Activated CD8-positive, alpha-beta T cell treated with anti-CD3 and anti-CD28 coated beads, Interleukin-2, amount 10 ng/mL, durations not matched to agents 7 days and 5 days (primary cell): ENCODE measurements around the gene HSFX3. TPM values are rescaled to one million over a fixed set of nuclear protein-coding genes. Genes with fewer than 3 reads are reported as not detected.
A peak's percentile ranks its signal among the peaks of the same experiment; 100 is the strongest.
"Not testable (repeated sequence)": the region's sequence is repeated elsewhere in the genome, so short reads cannot be mapped to it uniquely, and the experiment has no call there.

Source experiments
- ATAC-seq: fragments of 150-1000 bp; cut with Tn5 transposase; one replicate; pipeline ENCODE4 v1.10.0; 2021; ENCODE audit warnings: moderate library complexity
- CTCF ChIA-PET: fragments of 350-600 bp; sonication (Branson Sonifier 250); formaldehyde crosslinking; loops from one replicate; lab custom pipeline; 2021; ENCODE audit warnings: antibody characterized with exemption; lab: Charles Lee
- POLR2A ChIA-PET: fragments of 350-600 bp; sonication (Branson Sonifier 250); formaldehyde crosslinking; loops from one replicate; lab custom pipeline; 2021; ENCODE audit warnings: antibody characterized with exemption; lab: Charles Lee
- DNase-seq: peaks from one replicate; pipeline ENCODE4 v3.0.0-alpha.2; 2020
- H3K27ac Mint-ChIP-seq: one replicate; pipeline ENCODE4 v1.8.0; 2021; ENCODE audit warnings: mild to moderate bottlenecking, mixed read lengths
- H3K27me3 Mint-ChIP-seq: one replicate; pipeline ENCODE4 v1.8.0; 2021; ENCODE audit warnings: low read depth, mixed read lengths
- H3K36me3 Mint-ChIP-seq: one replicate; pipeline ENCODE4 v1.8.0; 2021; ENCODE audit warnings: low read depth, mixed read lengths
- H3K4me1 Mint-ChIP-seq: one replicate; pipeline ENCODE4 v1.8.0; 2021; ENCODE audit warnings: low read depth, mixed read lengths
- H3K4me3 Mint-ChIP-seq: one replicate; pipeline ENCODE4 v1.8.0; 2021; ENCODE audit warnings: mild to moderate bottlenecking, mixed read lengths
- H3K9me3 Mint-ChIP-seq: one replicate; pipeline ENCODE4 v1.8.0; 2022; ENCODE audit warnings: mixed read lengths; ENCODE audit not compliant: insufficient read depth
- total RNA-seq, 2 experiments: library from RNA; stranded (reverse); gene quantifications; one replicate each; pipeline ENCODE4 v1.2.3, GENCODE V29; 2021

The HSFX3 gene
- total RNA-seq, 2 experiments from 2014 or later = not detected

GRCh38 chrX:149513825-149514428 lies 35.8 kb downstream of the HSFX3 start:
- DNase-seq = peak; percentile 24
- H3K27me3 Mint-ChIP-seq = no peaks in the 10 kb centered on the region
- peaks cover 66% of the 10 kb centered on the region for H3K4me1 Mint-ChIP-seq
- no peak overlapping the region for H3K4me3 Mint-ChIP-seq
- peak; percentile 43 for ATAC-seq
- H3K27ac Mint-ChIP-seq = peak overlapping the region; percentile 74
- POLR2A ChIA-PET = interaction anchor here (0.9 to 1.0 kb wide), 2 partner anchors 9 to 12 kb away, joined by 4 to 5 read pairs; partner anchors contain the start of gene IDS
- peaks cover 4% of the 10 kb centered on the region for H3K9me3 Mint-ChIP-seq
- CTCF ChIA-PET = interaction anchor here (1.1 to 4.9 kb wide), 4 partner anchors 8 to 139 kb away, joined by 3 to 46 read pairs (median 24); partner anchors contain the start of gene IDS
- peaks cover 9% of the 10 kb centered on the region for H3K36me3 Mint-ChIP-seq

GRCh38 chrX:149512225-149512885 lies 37.4 kb downstream of the HSFX3 start:
- Mint-ChIP-seq H3K4me1 (peaks cover 54% of the 10 kb centered on the region), H3K27ac (peak overlapping the region; percentile 76), H3K4me3 (no peak overlapping the region), H3K9me3 (no peaks in the 10 kb centered on the region), H3K36me3 (peaks cover 6% of the 10 kb centered on the region), H3K27me3 (no peaks in the 10 kb centered on the region)
- ATAC-seq (peak; percentile 72), DNase-seq (peak; percentile 67)
- ChIA-PET CTCF (interaction anchor here (0.8 to 4.9 kb wide), 10 partner anchors 8 to 141 kb away, joined by 3 to 46 read pairs (median 5); partner anchors contain the start of genes EOLA1 and IDS), POLR2A (no interaction called here)

- ChIA-PET POLR2A (no interaction called here), CTCF (interaction anchor here (1.3 to 4.9 kb wide), 5 partner anchors 11 to 137 kb away, joined by 4 to 46 read pairs (median 5); partner anchors contain the start of gene EOLA1)
- no peaks in the 10 kb centered on the region for H3K9me3 Mint-ChIP-seq
- DNase-seq = no peak
- no peak overlapping the region for H3K27ac Mint-ChIP-seq
- no peak overlapping the region for H3K4me3 Mint-ChIP-seq
- peaks cover 44% of the 10 kb centered on the region for H3K4me1 Mint-ChIP-seq
- no peaks in the 10 kb centered on the region for H3K36me3 Mint-ChIP-seq
- no peaks in the 10 kb centered on the region for H3K27me3 Mint-ChIP-seq
- no peak for ATAC-seq
Observed at GRCh38 chrX:149511081-149511480, 38.6 kb downstream of the HSFX3 start.

- peaks cover 44% of the 10 kb centered on the region for H3K4me1 Mint-ChIP-seq
- H3K9me3 Mint-ChIP-seq = no peaks in the 10 kb centered on the region
- H3K27me3 Mint-ChIP-seq = no peaks in the 10 kb centered on the region
- ChIA-PET POLR2A (interaction anchor here (0.8 kb wide), 1 partner anchor 12 kb away, joined by 4 read pairs; no protein-coding TSS in a partner anchor), CTCF (interaction anchor here (1.3 to 4.9 kb wide), 3 partner anchors 11 to 30 kb away, joined by 5 to 46 read pairs (median 5); partner anchors contain the start of gene EOLA1)
- H3K4me3 Mint-ChIP-seq = no peak overlapping the region
- no peak for DNase-seq
- no peaks in the 10 kb centered on the region for H3K36me3 Mint-ChIP-seq
- H3K27ac Mint-ChIP-seq = no peak overlapping the region
- no peak for ATAC-seq
Observed at GRCh38 chrX:149510386-149510785, 39.3 kb downstream of the HSFX3 start.

- ATAC-seq (no peak), DNase-seq (no peak)
- no peaks in the 10 kb centered on the region for H3K36me3 Mint-ChIP-seq
- peaks cover 36% of the 10 kb centered on the region for H3K4me1 Mint-ChIP-seq
- ChIA-PET POLR2A (no interaction called here), CTCF (no interaction called here)
- no peaks in the 10 kb centered on the region for H3K9me3 Mint-ChIP-seq
- H3K27me3 Mint-ChIP-seq = no peaks in the 10 kb centered on the region
- H3K4me3 Mint-ChIP-seq = no peak overlapping the region
- H3K27ac Mint-ChIP-seq = no peak overlapping the region
Observed at GRCh38 chrX:149508467-149508866, 41.3 kb downstream of the HSFX3 start.

GRCh38 chrX:149506349-149506748 lies 43.4 kb downstream of the HSFX3 start:
- ChIA-PET CTCF (no interaction called here), POLR2A (no interaction called here)
- ATAC-seq = no peak
- Mint-ChIP-seq H3K9me3 (no peaks in the 10 kb centered on the region), H3K36me3 (peaks cover 5% of the 10 kb centered on the region), H3K27ac (no peak overlapping the region), H3K4me1 (peaks cover 43% of the 10 kb centered on the region), H3K4me3 (no peak overlapping the region), H3K27me3 (no peaks in the 10 kb centered on the region)
- DNase-seq = no peak

GRCh38 chrX:149505671-149506070 lies 44.1 kb downstream of the HSFX3 start:
- no peak for DNase-seq
- ATAC-seq = no peak
- Mint-ChIP-seq H3K36me3 (peaks cover 8% of the 10 kb centered on the region), H3K27me3 (no peaks in the 10 kb centered on the region), H3K4me1 (peaks cover 47% of the 10 kb centered on the region), H3K4me3 (peak overlapping the region; percentile 81), H3K9me3 (no peaks in the 10 kb centered on the region), H3K27ac (peak overlapping the region; percentile 87)
- CTCF ChIA-PET = interaction anchor here (1.7 to 2.7 kb wide), 2 partner anchors 8 to 16 kb away, joined by 7 to 9 read pairs; no protein-coding TSS in a partner anchor
- POLR2A ChIA-PET = interaction anchor here (0.7 to 1.4 kb wide), 3 partner anchors 8 to 34 kb away, joined by 4 to 15 read pairs (median 5); partner anchors contain the start of gene EOLA1

GRCh38 chrX:149504915-149505651 lies 44.6 kb downstream of the HSFX3 start, which contains the start of gene IDS:
IDS (minus strand) TSS chrX:149505306; CDS start chrX:149505137, 169 bp downstream.
- peak; percentile 72 for ATAC-seq
- Mint-ChIP-seq H3K9me3 (no peaks in the 10 kb centered on the region), H3K4me3 (peak within 1 kb of the TSS; percentile 81), H3K27ac (peak within 1 kb of the TSS; percentile 87), H3K36me3 (peaks cover 12% of the 10 kb centered on the region), H3K27me3 (no peaks in the 10 kb centered on the region), H3K4me1 (peaks cover 47% of the 10 kb centered on the region)
- DNase-seq = peak; percentile 91
- CTCF ChIA-PET = interaction anchor here (1.0 to 2.7 kb wide), 4 partner anchors 8 to 34 kb away, joined by 3 to 9 read pairs (median 5); no protein-coding TSS in a partner anchor
- POLR2A ChIA-PET = interaction anchor here (0.7 to 1.4 kb wide), 5 partner anchors 9 to 35 kb away, joined by 3 to 15 read pairs (median 5); partner anchors contain the start of gene EOLA1

- POLR2A ChIA-PET = interaction anchor here (0.7 to 1.4 kb wide), 4 partner anchors 10 to 36 kb away, joined by 3 to 15 read pairs (median 5); partner anchors contain the start of gene EOLA1
- H3K27ac Mint-ChIP-seq = peak overlapping the region; percentile 87
Observed at GRCh38 chrX:149504226-149504914, 45.4 kb downstream of the HSFX3 start.

GRCh38 chrX:149503446-149503845 lies 46.3 kb downstream of the HSFX3 start:
- not testable (repeated sequence) for H3K9me3 Mint-ChIP-seq, H3K27me3 Mint-ChIP-seq
- Mint-ChIP-seq H3K36me3 (peaks cover 16% of the 10 kb centered on the region), H3K4me1 (peaks cover 50% of the 10 kb centered on the region), H3K4me3 (peak overlapping the region; percentile 81), H3K27ac (peak overlapping the region; percentile 60)
- CTCF ChIA-PET = interaction anchor here (2.7 kb wide), 1 partner anchor 10 kb away, joined by 9 read pairs; no protein-coding TSS in a partner anchor
- DNase-seq = peak; percentile 78
- ATAC-seq = peak; percentile 67
- POLR2A ChIA-PET = interaction anchor here (0.7 kb wide), 1 partner anchor 16 kb away, joined by 3 read pairs; no protein-coding TSS in a partner anchor

More at GRCh38 chrX:149504226-149504914, 45.4 kb downstream of the HSFX3 start:
- Mint-ChIP-seq H3K9me3 (no peaks in the 10 kb centered on the region), H3K27me3 (no peaks in the 10 kb centered on the region), H3K4me1 (peaks cover 50% of the 10 kb centered on the region), H3K36me3 (peaks cover 16% of the 10 kb centered on the region), H3K4me3 (peak overlapping the region; percentile 81)
- ATAC-seq (peak; percentile 41), DNase-seq (peak; percentile 71)
- CTCF ChIA-PET = interaction anchor here (1.0 to 2.7 kb wide), 4 partner anchors 9 to 34 kb away, joined by 3 to 9 read pairs (median 5); no protein-coding TSS in a partner anchor
